HG03066 (cell line): ENCODE measurements around the gene ACCS.

Source experiments
- ATAC-seq: cut with Tn5 transposase; IDR thresholded peaks from one replicate; pipeline ENCODE4 v1.9.1; 2021; ENCODE audit warnings: low read depth; ENCODE audit not compliant: unreplicated experiment

The ACCS gene

GRCh38 chr11:44065841-44066731, at the start of gene ACCS:
TSS of gene ACCS (plus strand) at chr11:44066270. CDS start at chr11:44067628, 1,358 bp downstream.
- ATAC-seq = peak; percentile 95

GRCh38 chr11:44016546-44017442, 49.3 kb upstream of the ACCS start:
- ATAC-seq = no peak

GRCh38 chr11:44017443-44018126, 48.5 kb upstream of the ACCS start:
- ATAC-seq = no peak

- no peak for ATAC-seq
Observed at GRCh38 chr11:44018127-44018521, 47.9 kb upstream of the ACCS start.

- no peak for ATAC-seq
Observed at GRCh38 chr11:44018829-44019228, 47.2 kb upstream of the ACCS start.

GRCh38 chr11:44024977-44025376, 41.1 kb upstream of the ACCS start:
- ATAC-seq = no peak

GRCh38 chr11:44025727-44026126, 40.3 kb upstream of the ACCS start:
- no peak for ATAC-seq

GRCh38 chr11:44028401-44028800, 37.7 kb upstream of the ACCS start:
- no peak for ATAC-seq

GRCh38 chr11:44028816-44029506, 37.1 kb upstream of the ACCS start:
- ATAC-seq = no peak

- ATAC-seq = no peak
Observed at GRCh38 chr11:44029507-44029845, 36.6 kb upstream of the ACCS start.

GRCh38 chr11:44029977-44030911, 35.8 kb upstream of the ACCS start:
- ATAC-seq = no peak

GRCh38 chr11:44030996-44031395, 35.1 kb upstream of the ACCS start:
- no peak for ATAC-seq

- no peak for ATAC-seq
Observed at GRCh38 chr11:44031549-44031948, 34.5 kb upstream of the ACCS start.

- ATAC-seq = no peak
Observed at GRCh38 chr11:44032299-44033085, 33.6 kb upstream of the ACCS start.

- no peak for ATAC-seq
Observed at GRCh38 chr11:44033411-44033850, 32.6 kb upstream of the ACCS start.

- no peak for ATAC-seq
Observed at GRCh38 chr11:44033856-44034255, 32.2 kb upstream of the ACCS start.

GRCh38 chr11:44034639-44035038, 31.4 kb upstream of the ACCS start:
- no peak for ATAC-seq
